SK-N-SH (cell line): ENCODE data around the gene LIMK1. TPM values are rescaled to one million over a fixed set of nuclear protein-coding genes. Genes with fewer than 3 reads are reported as not detected.

Experiments
- CTCF ChIA-PET: fragments of 300-600, 350-600 bp; formaldehyde crosslinking; extraction: SDS; loops from one replicate; lab custom pipeline; 2021; lab: Yijun Ruan, JAX
- POLR2A ChIA-PET: fragments of 350-600 bp; sonication (Branson Sonifier 250); formaldehyde crosslinking; extraction: SDS; loops from one replicate; lab custom pipeline; 2020; ENCODE audit warnings: antibody characterized with exemption, inconsistent platforms; lab: Yijun Ruan, JAX
- DNase-seq: peaks from one replicate; pipeline ENCODE4 v3.0.0; 2012
- H2AFZ ChIP-seq: fragments of 200-600 bp; sonication (generic); 2 replicates; pipeline ENCODE4 v1.8.1; 2016; ENCODE audit warnings: antibody characterized with exemption, mild to moderate bottlenecking, low read depth
- H3F3A ChIP-seq: fragments of 200-600 bp; sonication (generic); replicated peaks from 2 replicates; pipeline ENCODE3; 2016; ENCODE audit warnings: antibody characterized with exemption, mild to moderate bottlenecking; ENCODE audit not compliant: insufficient read depth
- H3K27ac ChIP-seq, 2 experiments: fragments of 200-500 bp in 1 of 2; fragments of 200-600 bp in 1 of 2; sonication (Bioruptor generic) in 1 of 2; sonication (generic), shearing (Covaris generic) in 1 of 2; 2 replicates each; pipeline versions ENCODE4 v1.5.1 to v1.6.1; 2014 to 2016; ENCODE audit warnings: low read depth in 2 of 2, inconsistent platforms in 1 of 2, low read length in 1 of 2, mild to moderate bottlenecking in 1 of 2, mixed read lengths in 1 of 2
- H3K27me3 ChIP-seq: fragments of 200-600 bp; sonication (generic), shearing (Covaris generic); 2 replicates; pipeline ENCODE4 v1.6.1; 2016; ENCODE audit warnings: mixed run types; ENCODE audit not compliant: insufficient read depth
- H3K36me3 ChIP-seq, 2 experiments: fragments of 200-500 bp in 1 of 2; fragments of 200-600 bp in 1 of 2; sonication (Bioruptor generic) in 1 of 2; sonication (generic) in 1 of 2; replicated peaks in 1 of 2; 2 replicates each; pipeline versions ENCODE3 to v1.5.1; 2014 to 2016; ENCODE audit warnings: low read length in 1 of 2, mild to moderate bottlenecking in 1 of 2; ENCODE audit not compliant: insufficient read depth in 2 of 2, control insufficient read depth in 1 of 2
- H3K4me1 ChIP-seq, 2 experiments: fragments of 200-500 bp in 1 of 2; fragments of 200-600 bp in 1 of 2; sonication (Bioruptor generic) in 1 of 2; sonication (generic), shearing (Covaris generic) in 1 of 2; 2 replicates each; pipeline versions ENCODE4 v1.5.1 to v1.6.1; 2014 to 2016; ENCODE audit warnings: low read depth in 1 of 2, low read length in 1 of 2, mixed run types in 1 of 2; ENCODE audit not compliant: insufficient read depth in 2 of 2, control insufficient read depth in 1 of 2
- H3K4me2 ChIP-seq: fragments of 200-600 bp; sonication (generic), shearing (Covaris generic); 2 replicates; pipeline ENCODE4 v1.6.1; 2017; ENCODE audit warnings: mixed run types
- H3K4me3 ChIP-seq, 2 experiments: fragments of 200-500 bp in 1 of 2; fragments of 200-600 bp in 1 of 2; sonication (Bioruptor generic) in 1 of 2; sonication (generic), shearing (Covaris generic) in 1 of 2; 2 replicates each; pipeline versions ENCODE4 v1.5.1 to v1.8.1; 2014 to 2016; ENCODE audit warnings: low read depth in 2 of 2, inconsistent platforms in 1 of 2, low read length in 1 of 2, mild to moderate bottlenecking in 1 of 2, mixed read lengths in 1 of 2, moderate library complexity in 1 of 2
- H3K79me2 ChIP-seq: fragments of 200-600 bp; sonication (generic); 2 replicates; pipeline ENCODE4 v1.8.1; 2017; ENCODE audit warnings: mild to moderate bottlenecking; ENCODE audit not compliant: insufficient read depth
- H3K9ac ChIP-seq: fragments of 200-600 bp; sonication (generic); 2 replicates; pipeline ENCODE4 v1.6.1; 2017; ENCODE audit warnings: mixed run types
- H3K9me2 ChIP-seq: fragments of 200-600 bp; sonication (generic); 2 replicates; pipeline ENCODE4 v1.6.1; 2017; ENCODE audit warnings: mixed run types
- H3K9me3 ChIP-seq: fragments of 200-600 bp; sonication (generic); 2 replicates; pipeline ENCODE4 v1.6.1; 2017; ENCODE audit warnings: mixed run types, mild to moderate bottlenecking, moderate library complexity
- H4K20me1 ChIP-seq: fragments of 200-600 bp; sonication (generic); 2 replicates; pipeline ENCODE4 v1.6.1; 2017; ENCODE audit warnings: mild to moderate bottlenecking, mixed run types; ENCODE audit not compliant: insufficient read depth
- CHD2 ChIP-seq: fragments of 150-350 bp; IDR thresholded peaks from 2 replicates; pipeline ENCODE4 v1.6.1; 2018; ENCODE audit warnings: low read length; ENCODE audit not compliant: partially characterized antibody
- CTCF ChIP-seq: fragments of 200-600 bp; sonication (generic); IDR thresholded peaks from 2 replicates; pipeline ENCODE4 v1.6.1; 2017; ENCODE audit warnings: antibody characterized with exemption, mild to moderate bottlenecking, moderate library complexity
- ELF1 ChIP-seq: IDR thresholded peaks from 2 replicates; pipeline ENCODE4 v1.4.0; 2012
- FOXM1 ChIP-seq: IDR thresholded peaks from 2 replicates; pipeline ENCODE4 v1.4.0; 2012; ENCODE audit warnings: low read depth, mild to moderate bottlenecking
- GATA2 ChIP-seq: sonication (generic); formaldehyde crosslinking; IDR thresholded peaks from 2 replicates; pipeline ENCODE4 v1.5.0; 2020; ENCODE audit warnings: mild to moderate bottlenecking, missing genetic modification reagents
- MAX ChIP-seq: IDR thresholded peaks from 2 replicates; pipeline ENCODE4 v1.4.0; 2012; ENCODE audit warnings: low read depth
- MXI1 ChIP-seq: IDR thresholded peaks from 2 replicates; pipeline ENCODE4 v1.6.1; 2012; ENCODE audit warnings: mild to moderate bottlenecking, low read depth, low read length, improper control_type of control experiment
- NFIC ChIP-seq: IDR thresholded peaks from 2 replicates; pipeline ENCODE4 v1.4.0; 2012; ENCODE audit warnings: borderline replicate concordance
- POLR2AphosphoS5 ChIP-seq: IDR thresholded peaks from 2 replicates; pipeline ENCODE4 v1.6.1; 2012; ENCODE audit warnings: low read depth, low read length
- RCOR1 ChIP-seq: fragments of 150-350 bp; IDR thresholded peaks from 2 replicates; pipeline ENCODE4 v1.6.1; 2017; ENCODE audit warnings: antibody characterized with exemption, low read length
- TCF12 ChIP-seq: IDR thresholded peaks from 2 replicates; pipeline ENCODE4 v1.4.0; 2012
- TEAD4 ChIP-seq: IDR thresholded peaks from 2 replicates; pipeline ENCODE4 v1.4.0; 2012; ENCODE audit warnings: mild to moderate bottlenecking, borderline replicate concordance; ENCODE audit not compliant: insufficient read depth
- USF1 ChIP-seq: IDR thresholded peaks from 2 replicates; pipeline ENCODE4 v1.4.0; 2012; ENCODE audit warnings: low read depth, borderline replicate concordance
- YY1 ChIP-seq: IDR thresholded peaks from 2 replicates; pipeline ENCODE4 v1.4.0; 2012; ENCODE audit warnings: low read depth, mild to moderate bottlenecking
- WGBS: methylation state at CpG from one replicate; pipeline ENCODE4 v1.1.6; 2017; ENCODE audit warnings: low lambda C conversion rate; 5-methylcytosine and 5-hydroxymethylcytosine counted together
- polyA plus RNA-seq, 3 experiments: library from polyadenylated mRNA; depleted of rRNA; stranded (reverse); fragments of >200 nt; gene quantifications; 2 replicates each; pipeline ENCODE4 v1.2.3, GENCODE V29; 2012

The LIMK1 gene
- polyA plus RNA-seq, 1 of the 3 experiments (the other 2 are of a cell fraction) = 86.6 TPM

- Histone ChIP-seq H4K20me1 (no peaks in the 10 kb centered on the region), H3K79me2 (no peaks in the 10 kb centered on the region), H3K27me3 (no peaks in the 10 kb centered on the region), H3K9ac (no peak overlapping the region), H3K4me2 (no peak overlapping the region), H3K4me1 (peaks cover 0 to 3% of the 10 kb centered on the region in 2 experiments; a peak in 1 of 4 replicates), H3K9me2 (no peaks in the 10 kb centered on the region), H3F3A (no peaks in the 10 kb centered on the region), H3K36me3 (no peaks in the 10 kb centered on the region), H3K4me3 (no peak overlapping the region), H3K27ac (no peak overlapping the region), H3K9me3 (no peaks in the 10 kb centered on the region), H2AFZ (no peak overlapping the region)
- ChIA-PET CTCF (interaction anchor here (0.6 to 1.5 kb wide), 5 partner anchors 11 to 260 kb away, joined by 3 read pairs; no protein-coding TSS in a partner anchor), POLR2A (no interaction called here)
- no peak for DNase-seq
- TF ChIP-seq RCOR1 (no peak), POLR2AphosphoS5 (no peak)
- WGBS = 56% methylated on average over 1 of the region's 1 CpG
These were observed 58.1 kb downstream of the LIMK1 start for GRCh38 chr7:74141705-74142104.

- Histone ChIP-seq H3K9me2 (no peaks in the 10 kb centered on the region), H3K4me1 (peaks cover 0 to 3% of the 10 kb centered on the region in 2 experiments; a peak in 1 of 4 replicates), H3K4me3 (no peak overlapping the region), H3K27me3 (no peaks in the 10 kb centered on the region), H3K9ac (no peak overlapping the region), H4K20me1 (no peaks in the 10 kb centered on the region), H3K79me2 (no peaks in the 10 kb centered on the region), H3K9me3 (no peaks in the 10 kb centered on the region), H3F3A (no peaks in the 10 kb centered on the region), H3K27ac (no peak overlapping the region), H3K36me3 (no peaks in the 10 kb centered on the region), H2AFZ (no peak overlapping the region), H3K4me2 (no peak overlapping the region)
- ChIA-PET CTCF (no interaction called here), POLR2A (no interaction called here)
- WGBS = 56% methylated on average over 6 of the region's 6 CpGs
- no peak for DNase-seq
- TF ChIP-seq TEAD4 = no peak
- no peak for TF ChIP-seq USF1
- no peak for TF ChIP-seq POLR2AphosphoS5
- no peak for TF ChIP-seq CTCF
- no peak for TF ChIP-seq CHD2
- no peak for TF ChIP-seq MXI1
- TF ChIP-seq TCF12 = no peak
- no peak for TF ChIP-seq FOXM1
- TF ChIP-seq NFIC = no peak
- no peak for TF ChIP-seq MAX
- TF ChIP-seq GATA2 (CRISPR knock-in tag) = no peak
- no peak for TF ChIP-seq ELF1
- no peak for TF ChIP-seq YY1
These were observed 59.8 kb downstream of the LIMK1 start for GRCh38 chr7:74143383-74143782.
